8988T (cell line): ENCODE results near the gene CACNA1B.

Experiments used
- DNase-seq: peaks from one replicate; pipeline ENCODE4 v3.0.0; 2011

Gene CACNA1B

DNA sequence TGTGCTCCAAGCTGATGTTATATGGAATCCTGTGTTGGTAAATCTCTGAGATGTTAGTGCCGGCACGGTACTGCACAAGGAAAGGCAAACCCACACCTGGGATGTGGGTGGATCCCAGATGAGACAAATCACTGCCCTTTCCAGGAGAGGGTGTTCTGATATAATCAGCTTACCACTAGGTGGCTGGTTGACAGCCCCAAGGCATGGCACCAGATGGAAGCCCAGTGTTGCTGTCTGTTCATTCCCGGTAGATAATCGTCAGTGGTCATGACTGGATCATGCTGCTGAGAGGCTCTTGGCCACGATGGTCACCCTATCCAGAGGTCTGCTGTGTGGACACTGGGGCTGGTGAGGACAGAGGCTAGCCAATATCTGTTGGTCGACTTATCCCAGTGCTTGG lies 184.0 kb downstream of the CACNA1B start:
- DNase-seq, result no peak

GRCh38 chr9:138062196-138062595 lies 184.6 kb downstream of the CACNA1B start:
- DNase-seq, result no peak

DNA sequence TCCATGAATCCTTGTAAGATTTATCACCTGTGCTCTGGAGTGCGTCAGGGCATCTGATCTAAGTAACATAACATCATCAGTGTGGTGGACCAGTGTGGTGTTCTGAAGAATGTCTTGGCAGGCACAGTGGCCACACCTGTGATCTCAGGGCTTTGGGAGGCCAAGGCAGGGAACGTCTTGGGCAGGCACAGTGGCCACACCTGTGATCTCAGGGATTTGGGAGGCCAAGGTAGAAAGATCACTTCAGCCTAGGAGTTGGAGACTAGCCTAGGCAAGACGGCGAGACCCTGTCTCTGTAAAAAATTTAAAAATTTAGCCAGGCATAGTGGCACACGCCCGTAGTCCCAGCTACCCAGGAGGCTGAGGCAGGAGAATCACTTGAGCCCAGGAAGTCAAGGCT lies 185.5 kb downstream of the CACNA1B start:
- DNase-seq, result no peak

GRCh38 chr9:138063785-138064184 lies 186.2 kb downstream of the CACNA1B start:
- no peak for DNase-seq

GRCh38 chr9:138064547-138064946 lies 187.0 kb downstream of the CACNA1B start:
- DNase-seq, result no peak

- DNase-seq, result no peak
These were observed 187.7 kb downstream of the CACNA1B start for GRCh38 chr9:138065287-138065686.

- DNase-seq, result no peak
These were observed 188.5 kb downstream of the CACNA1B start for GRCh38 chr9:138066049-138066448.

- no peak for DNase-seq
These were observed 190.2 kb downstream of the CACNA1B start for GRCh38 chr9:138067613-138068367.

DNA sequence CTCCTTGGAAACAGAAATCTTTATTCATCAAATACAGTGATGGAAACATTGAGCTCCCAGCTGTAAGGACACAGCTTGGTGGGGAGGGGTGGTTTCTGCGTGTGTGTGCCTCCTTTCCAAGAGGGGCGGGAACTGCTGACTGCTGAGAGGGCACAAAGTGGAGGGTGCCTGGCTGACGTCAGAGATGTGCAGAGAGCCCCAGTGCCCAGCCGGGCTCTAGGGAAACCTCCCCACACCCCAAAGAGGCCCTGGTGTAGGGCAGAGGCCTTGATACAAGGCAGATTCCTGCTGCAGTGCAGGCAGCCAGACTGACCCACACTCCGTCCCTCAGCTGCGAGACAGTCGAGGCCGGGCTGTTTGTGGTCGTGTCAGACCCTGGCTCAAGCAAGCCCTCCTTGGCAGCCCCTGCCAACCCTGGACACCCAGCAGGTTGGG lies 191.0 kb downstream of the CACNA1B start:
- DNase-seq, result no peak

GRCh38 chr9:138069731-138070456 lies 192.3 kb downstream of the CACNA1B start:
- DNase-seq, result no peak

- peak; percentile 9 for DNase-seq
These were observed 193.2 kb downstream of the CACNA1B start for GRCh38 chr9:138070815-138071214.

- DNase-seq, result peak; percentile 3
These were observed 193.7 kb downstream of the CACNA1B start for GRCh38 chr9:138071292-138071691.

DNA sequence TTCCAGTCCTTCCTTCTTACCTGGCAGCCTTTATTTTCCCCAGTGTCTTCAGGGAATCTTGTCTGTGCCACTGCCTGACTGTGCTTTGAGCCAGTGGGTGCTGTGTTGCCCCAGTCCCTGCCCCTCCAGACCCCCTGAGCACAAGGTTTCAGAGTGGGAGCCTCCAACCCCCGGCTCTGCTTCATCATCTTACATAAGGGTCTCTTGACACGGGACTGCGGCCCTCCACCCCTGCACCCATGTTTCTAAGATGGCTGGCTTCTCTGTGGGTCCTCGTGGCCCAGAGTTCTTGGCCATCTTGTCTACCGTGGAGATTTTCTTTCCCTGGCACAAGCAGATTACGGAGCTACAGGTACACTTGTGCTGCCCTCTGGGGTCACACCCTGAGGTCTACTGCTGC lies 194.1 kb downstream of the CACNA1B start:
- no peak for DNase-seq

DNA sequence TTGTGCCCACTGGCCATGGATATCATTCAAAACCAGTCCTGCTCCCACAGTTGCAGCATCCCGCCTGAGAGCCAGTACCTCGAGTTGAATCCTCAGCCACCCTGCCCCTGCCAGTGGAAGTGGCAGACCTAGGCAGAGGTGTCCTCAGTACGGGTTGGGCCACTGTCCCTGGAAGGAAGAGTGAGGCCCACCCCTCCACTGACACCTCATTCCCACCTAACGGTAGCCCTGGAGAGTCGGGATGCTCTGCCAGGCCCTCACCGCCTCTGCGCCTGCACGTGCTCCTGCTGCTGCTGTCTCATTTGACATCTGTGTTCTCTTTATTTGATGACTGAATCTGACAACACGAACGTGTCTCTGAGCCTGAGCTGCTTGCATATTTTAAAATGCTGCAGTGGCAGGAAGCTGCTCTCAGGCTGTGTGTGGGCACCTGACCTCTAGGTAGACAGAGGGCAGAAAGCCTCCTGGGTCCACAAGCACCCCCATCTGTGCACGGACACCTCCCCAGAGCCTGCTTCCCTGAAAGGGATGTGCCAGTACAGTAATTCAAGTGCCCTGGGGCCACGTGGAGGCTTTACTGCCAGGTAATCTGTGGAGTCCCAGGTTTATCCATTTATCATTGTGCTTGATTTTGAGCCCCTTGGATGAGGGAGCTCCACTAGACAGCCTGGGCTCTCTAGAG lies 194.7 kb downstream of the CACNA1B start:
- peak; percentile 7 for DNase-seq

GRCh38 chr9:138072897-138073296 lies 195.3 kb downstream of the CACNA1B start:
- DNase-seq, result peak; percentile 9

GRCh38 chr9:138073408-138073807 lies 195.8 kb downstream of the CACNA1B start:
- no peak for DNase-seq

DNA sequence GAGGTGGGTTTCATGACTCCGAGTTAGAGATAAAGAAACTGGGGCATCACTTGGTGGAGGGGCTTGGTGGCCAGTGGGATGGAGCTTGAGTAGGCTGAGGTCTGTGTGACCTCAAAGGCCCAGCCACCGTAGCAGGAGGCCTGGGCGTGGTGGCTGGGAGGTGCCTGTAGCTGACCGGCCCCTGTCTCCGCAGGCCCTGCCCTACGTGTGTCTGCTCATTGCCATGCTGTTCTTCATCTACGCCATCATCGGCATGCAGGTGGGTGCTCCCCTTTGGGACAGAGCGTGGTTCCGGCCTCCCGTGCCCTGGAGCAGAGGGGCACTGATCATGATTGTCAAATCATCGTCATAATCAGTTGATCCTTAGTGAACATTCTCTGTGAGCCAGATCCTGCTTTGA lies 196.2 kb downstream of the CACNA1B start:
- DNase-seq, result no peak

- DNase-seq, result peak; percentile 1
These were observed 196.9 kb downstream of the CACNA1B start for GRCh38 chr9:138074516-138074915.

DNA sequence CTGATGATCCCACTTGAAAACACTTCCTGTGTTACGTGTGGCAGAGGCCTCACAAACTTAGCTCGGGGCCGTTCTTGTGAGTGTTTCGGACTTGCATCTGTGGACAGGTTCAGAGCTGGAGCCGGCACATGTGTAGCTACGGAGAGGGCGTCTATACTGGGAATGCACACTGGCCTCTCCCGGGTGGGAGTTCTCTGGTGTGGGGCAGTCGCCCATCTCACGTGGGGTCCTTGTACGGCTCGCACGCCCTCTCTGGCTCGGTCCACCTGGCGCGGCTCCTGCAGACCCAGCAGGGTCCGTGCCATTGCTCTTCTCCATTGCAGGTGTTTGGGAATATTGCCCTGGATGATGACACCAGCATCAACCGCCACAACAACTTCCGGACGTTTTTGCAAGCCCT lies 197.9 kb downstream of the CACNA1B start:
- DNase-seq, result peak; percentile 10

- peak; percentile 1 for DNase-seq
These were observed 198.5 kb downstream of the CACNA1B start for GRCh38 chr9:138075961-138076649.

DNA sequence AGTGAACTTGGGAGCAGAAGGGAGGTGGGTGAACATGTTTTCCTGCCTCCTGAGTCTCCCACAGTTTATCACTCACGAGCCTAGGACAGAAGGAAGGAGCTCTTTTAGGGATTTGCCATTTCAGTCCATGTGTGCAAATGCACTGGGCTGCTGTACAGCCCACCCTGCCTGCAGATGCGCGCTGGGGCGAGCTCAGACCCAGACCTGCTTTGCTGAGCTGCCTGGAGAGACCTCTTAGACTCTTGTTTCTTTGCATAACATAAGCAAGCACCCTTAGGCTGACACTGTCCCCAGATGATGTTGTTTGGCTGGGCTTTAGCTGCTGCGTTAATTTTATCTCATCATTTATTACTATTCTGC lies 199.0 kb downstream of the CACNA1B start:
- DNase-seq, result peak; percentile 3

DNA sequence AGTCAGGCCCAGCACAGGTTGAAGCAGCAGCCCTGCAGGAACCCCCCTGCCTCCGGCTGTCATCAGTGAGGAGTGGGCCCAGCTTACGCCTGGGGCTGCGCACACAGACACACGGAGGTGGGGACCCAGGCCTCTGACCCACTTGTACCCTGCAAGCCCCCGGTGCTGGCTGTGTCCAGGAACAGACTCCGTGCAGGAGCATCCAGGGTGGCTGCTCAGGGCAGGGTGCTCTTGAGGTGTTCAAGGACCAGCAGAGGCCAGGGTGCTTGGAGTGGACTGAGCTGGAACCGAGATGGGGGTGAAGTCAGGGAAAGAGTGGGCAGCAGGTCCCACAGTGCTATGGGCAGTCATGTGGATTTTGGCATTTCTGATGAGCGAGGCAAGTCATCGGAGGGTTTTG lies 199.5 kb downstream of the CACNA1B start:
- DNase-seq, result no peak

GRCh38 chr9:138077898-138078540 lies 200.4 kb downstream of the CACNA1B start:
- no peak for DNase-seq
